GM23338 (cell line): ENCODE results near the gene APPL2.

Experiments
- CREB1 ChIP-seq: fragments of 250-450 bp; sonication (Bioruptor Pico); IDR thresholded peaks from 2 replicates; pipeline ENCODE4 v1.5.0; 2020; ENCODE audit warnings: low read depth, mild to moderate bottlenecking, moderate library complexity
- CTCF ChIP-seq, 2 experiments: fragments of 200-600 bp in 1 of 2; sonication (generic) in 1 of 2; conservative IDR thresholded peaks; 2 replicates each; pipeline versions ENCODE4 v1.5.1 to v1.6.1; 2016 to 2017; ENCODE audit warnings: antibody characterized with exemption in 2 of 2, low read depth in 2 of 2, mild to moderate bottlenecking in 2 of 2, moderate library complexity in 1 of 2
- ETS1 ChIP-seq: IDR thresholded peaks from 2 replicates; pipeline ENCODE4 v1.6.1; 2016; ENCODE audit warnings: antibody characterized with exemption
- EZH2 ChIP-seq: fragments of 200-600 bp; sonication (generic); IDR thresholded peaks from one replicate; pipeline ENCODE4 v1.8.0; 2017; ENCODE audit warnings: antibody characterized with exemption, mild to moderate bottlenecking, low read depth; ENCODE audit not compliant: unreplicated experiment
- EZH2phosphoT487 ChIP-seq: fragments of 200-600 bp; sonication (generic); IDR thresholded peaks from one replicate; pipeline ENCODE4 v1.8.1; 2018; ENCODE audit warnings: antibody characterized with exemption; ENCODE audit not compliant: unreplicated experiment
- JUNB ChIP-seq: IDR thresholded peaks from one replicate; pipeline ENCODE4 v1.6.1; 2016; ENCODE audit warnings: antibody characterized with exemption; ENCODE audit not compliant: unreplicated experiment
- NANOG ChIP-seq: IDR thresholded peaks from 2 replicates; pipeline ENCODE4 v1.6.1; 2016; ENCODE audit warnings: antibody characterized with exemption, borderline replicate concordance
- POLR2AphosphoS5 ChIP-seq: IDR thresholded peaks from 2 replicates; pipeline ENCODE4 v1.6.1; 2016; ENCODE audit warnings: antibody characterized with exemption, low read depth
- REST ChIP-seq: IDR thresholded peaks from one replicate; pipeline ENCODE4 v1.6.1; 2018; ENCODE audit warnings: antibody characterized with exemption; ENCODE audit not compliant: unreplicated experiment
- STAT1 ChIP-seq: IDR thresholded peaks from one replicate; pipeline ENCODE4 v1.6.1; 2016; ENCODE audit warnings: antibody characterized with exemption; ENCODE audit not compliant: unreplicated experiment
- ZNF114 ChIP-seq: fragments of 250-450 bp; sonication (Bioruptor Pico); IDR thresholded peaks from 2 replicates; pipeline ENCODE4 v1.5.0; 2020; ENCODE audit warnings: mild to moderate bottlenecking, moderate library complexity
- ZNF331 ChIP-seq: fragments of 250-450 bp; sonication (Bioruptor Pico); IDR thresholded peaks from 2 replicates; pipeline ENCODE4 v1.5.0; 2020; ENCODE audit warnings: low read depth, mild to moderate bottlenecking, moderate library complexity

GRCh38 chr12:105240228-105240627 is 4.3 kb upstream of the APPL2 start:
- TF ChIP-seq CTCF (conservative IDR thresholded peaks at IDR 0.05; ENCODE audit: low read depth in 2 of 2) (no peak), JUNB (no peak), POLR2AphosphoS5 (no peak), EZH2 (no peak), ETS1 (no peak), REST (no peak), STAT1 (no peak), EZH2phosphoT487 (no peak), CREB1 (CRISPR knock-in tag) (no peak), ZNF331 (CRISPR knock-in tag) (no peak), NANOG (no peak), ZNF114 (no peak)
